ENCODE data around the gene ZNF497. TPM values are rescaled to one million over a fixed set of nuclear protein-coding genes. Genes with fewer than 3 reads are reported as not detected.

Gene ZNF497
- total and polyA plus RNA-seq, 9 of the 15 experiments (the other 6 are each of a cell fraction or from before 2014, with no cell fraction given) = 0.06 to 0.98 (median 0.44) TPM; not detected in 1

DNA sequence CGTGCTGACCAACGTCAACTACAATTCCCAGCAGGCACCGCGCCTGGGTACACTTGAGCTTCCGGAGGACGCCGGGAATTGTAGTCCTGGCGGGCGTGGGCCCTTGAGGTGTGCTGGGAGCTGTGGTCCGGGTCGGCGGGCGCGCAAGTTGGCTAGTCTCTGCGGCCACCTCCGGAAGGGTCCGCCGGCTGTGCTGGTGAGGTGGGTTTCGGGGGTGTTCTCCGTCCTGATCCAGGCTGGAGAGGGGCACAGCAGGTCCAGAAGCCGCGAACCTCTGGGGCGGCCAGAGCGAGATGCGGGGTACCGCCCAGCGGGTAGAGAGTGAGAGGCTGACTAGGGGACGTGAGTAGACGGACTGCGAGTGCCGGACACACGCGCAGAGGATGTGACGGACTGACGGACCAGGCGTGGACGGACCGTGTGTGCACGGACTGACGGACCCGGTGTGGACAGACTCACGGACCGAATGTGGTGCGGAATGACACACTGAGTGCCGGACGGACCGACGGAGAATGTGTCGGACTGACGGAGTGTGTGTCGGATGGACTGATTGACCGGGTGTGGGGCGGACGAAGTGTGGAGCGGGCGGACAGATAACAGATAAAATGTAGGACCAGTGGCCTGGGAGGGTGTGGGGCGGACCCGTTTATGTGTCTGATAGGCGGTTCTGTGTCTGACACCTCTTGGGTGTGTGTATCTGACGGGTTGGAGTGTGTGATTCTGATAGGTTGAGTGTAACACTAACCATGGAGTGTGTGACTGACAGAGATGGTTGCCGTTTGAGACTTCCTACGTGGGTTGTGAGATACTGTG, 35.4 kb downstream of the ZNF497 start, which contains the start of gene ZSCAN22 (continued):
- TF ChIP-seq, protein P1, sequence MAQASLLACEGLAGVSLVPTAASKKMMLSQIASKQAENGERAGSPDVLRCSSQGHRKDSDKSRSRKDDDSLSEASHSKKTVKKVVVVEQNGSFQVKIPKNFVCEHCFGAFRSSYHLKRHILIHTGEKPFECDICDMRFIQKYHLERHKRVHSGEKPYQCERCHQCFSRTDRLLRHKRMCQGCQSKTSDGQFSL (CRISPR knock-in tag; IDR thresholded peaks at IDR 0.05) = peak; percentile 62; the same call in 1 of the 2 replicates
- TF ChIP-seq, protein P1 (tag; IDR thresholded peaks at IDR 0.05) = no peak
- TF ChIP-seq, protein P2, sequence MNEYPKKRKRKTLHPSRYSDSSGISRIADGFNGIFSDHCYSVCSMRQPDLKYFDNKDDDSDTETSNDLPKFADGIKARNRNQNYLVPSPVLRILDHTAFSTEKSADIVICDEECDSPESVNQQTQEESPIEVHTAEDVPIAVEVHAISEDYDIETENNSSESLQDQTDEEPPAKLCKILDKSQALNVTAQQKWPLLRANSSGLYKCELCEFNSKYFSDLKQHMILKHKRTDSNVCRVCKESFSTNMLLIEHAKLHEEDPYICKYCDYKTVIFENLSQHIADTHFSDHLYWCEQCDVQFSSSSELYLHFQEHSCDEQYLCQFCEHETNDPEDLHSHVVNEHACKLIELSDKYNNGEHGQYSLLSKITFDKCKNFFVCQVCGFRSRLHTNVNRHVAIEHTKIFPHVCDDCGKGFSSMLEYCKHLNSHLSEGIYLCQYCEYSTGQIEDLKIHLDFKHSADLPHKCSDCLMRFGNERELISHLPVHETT (CRISPR knock-in tag; conservative IDR thresholded peaks at IDR 0.05 in 1 of 2, IDR thresholded peaks at IDR 0.05 in 1 of 2) = peak in 1 of 2 experiments; percentile 94; a peak in 2 of 4 replicates
- peak; percentile 63; the same call in 1 of the 2 replicates for TF ChIP-seq ZBTB1 (CRISPR knock-in tag; IDR thresholded peaks at IDR 0.05; ENCODE audit: borderline replicate concordance, low read depth)
- peak; percentile 98 for TF ChIP-seq ZEB2 (IDR thresholded peaks at IDR 0.05)
- TF ChIP-seq, protein P3, sequence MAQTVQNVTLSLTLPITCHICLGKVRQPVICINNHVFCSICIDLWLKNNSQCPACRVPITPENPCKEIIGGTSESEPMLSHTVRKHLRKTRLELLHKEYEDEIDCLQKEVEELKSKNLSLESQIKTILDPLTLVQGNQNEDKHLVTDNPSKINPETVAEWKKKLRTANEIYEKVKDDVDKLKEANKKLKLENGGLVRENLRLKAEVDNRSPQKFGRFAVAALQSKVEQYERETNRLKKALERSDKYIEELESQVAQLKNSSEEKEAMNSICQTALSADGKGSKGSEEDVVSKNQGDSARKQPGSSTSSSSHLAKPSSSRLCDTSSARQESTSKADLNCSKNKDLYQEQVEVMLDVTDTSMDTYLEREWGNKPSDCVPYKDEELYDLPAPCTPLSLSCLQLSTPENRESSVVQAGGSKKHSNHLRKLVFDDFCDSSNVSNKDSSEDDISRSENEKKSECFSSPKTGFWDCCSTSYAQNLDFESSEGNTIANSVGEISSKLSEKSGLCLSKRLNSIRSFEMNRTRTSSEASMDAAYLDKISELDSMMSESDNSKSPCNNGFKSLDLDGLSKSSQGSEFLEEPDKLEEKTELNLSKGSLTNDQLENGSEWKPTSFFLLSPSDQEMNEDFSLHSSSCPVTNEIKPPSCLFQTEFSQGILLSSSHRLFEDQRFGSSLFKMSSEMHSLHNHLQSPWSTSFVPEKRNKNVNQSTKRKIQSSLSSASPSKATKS (CRISPR knock-in tag; IDR thresholded peaks at IDR 0.05) = no peak
- TF ChIP-seq, protein P4, sequence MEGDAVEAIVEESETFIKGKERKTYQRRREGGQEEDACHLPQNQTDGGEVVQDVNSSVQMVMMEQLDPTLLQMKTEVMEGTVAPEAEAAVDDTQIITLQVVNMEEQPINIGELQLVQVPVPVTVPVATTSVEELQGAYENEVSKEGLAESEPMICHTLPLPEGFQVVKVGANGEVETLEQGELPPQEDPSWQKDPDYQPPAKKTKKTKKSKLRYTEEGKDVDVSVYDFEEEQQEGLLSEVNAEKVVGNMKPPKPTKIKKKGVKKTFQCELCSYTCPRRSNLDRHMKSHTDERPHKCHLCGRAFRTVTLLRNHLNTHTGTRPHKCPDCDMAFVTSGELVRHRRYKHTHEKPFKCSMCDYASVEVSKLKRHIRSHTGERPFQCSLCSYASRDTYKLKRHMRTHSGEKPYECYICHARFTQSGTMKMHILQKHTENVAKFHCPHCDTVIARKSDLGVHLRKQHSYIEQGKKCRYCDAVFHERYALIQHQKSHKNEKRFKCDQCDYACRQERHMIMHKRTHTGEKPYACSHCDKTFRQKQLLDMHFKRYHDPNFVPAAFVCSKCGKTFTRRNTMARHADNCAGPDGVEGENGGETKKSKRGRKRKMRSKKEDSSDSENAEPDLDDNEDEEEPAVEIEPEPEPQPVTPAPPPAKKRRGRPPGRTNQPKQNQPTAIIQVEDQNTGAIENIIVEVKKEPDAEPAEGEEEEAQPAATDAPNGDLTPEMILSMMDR (IDR thresholded peaks at IDR 0.05 in 2 of 3, conservative IDR thresholded peaks at IDR 0.05 in 1 of 3; ENCODE audit: insufficient read depth in 2 of 3, low read depth in 1 of 3, low read length in 3 of 3) = no peak
- no peak; the same call in 1 of the 2 replicates for TF ChIP-seq XRCC5 (IDR thresholded peaks at IDR 0.05; ENCODE audit: low read depth, low read length)
- TF ChIP-seq ZBTB7A (IDR thresholded peaks at IDR 0.05; ENCODE audit: borderline replicate concordance, control insufficient read depth, low read depth, low read length) = peak; percentile 41; the same call in 1 of the 2 replicates
- no peak for TF ChIP-seq RFX7 (CRISPR knock-in tag; IDR thresholded peaks at IDR 0.05)
- TF ChIP-seq, protein P5, sequence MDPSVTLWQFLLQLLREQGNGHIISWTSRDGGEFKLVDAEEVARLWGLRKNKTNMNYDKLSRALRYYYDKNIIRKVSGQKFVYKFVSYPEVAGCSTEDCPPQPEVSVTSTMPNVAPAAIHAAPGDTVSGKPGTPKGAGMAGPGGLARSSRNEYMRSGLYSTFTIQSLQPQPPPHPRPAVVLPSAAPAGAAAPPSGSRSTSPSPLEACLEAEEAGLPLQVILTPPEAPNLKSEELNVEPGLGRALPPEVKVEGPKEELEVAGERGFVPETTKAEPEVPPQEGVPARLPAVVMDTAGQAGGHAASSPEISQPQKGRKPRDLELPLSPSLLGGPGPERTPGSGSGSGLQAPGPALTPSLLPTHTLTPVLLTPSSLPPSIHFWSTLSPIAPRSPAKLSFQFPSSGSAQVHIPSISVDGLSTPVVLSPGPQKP (CRISPR knock-in tag; IDR thresholded peaks at IDR 0.05) = no peak
- TF ChIP-seq ZNF175 (CRISPR knock-in tag; IDR thresholded peaks at IDR 0.05; ENCODE audit: low read depth) = no peak
- TF ChIP-seq RB1 (IDR thresholded peaks at IDR 0.05; ENCODE audit: low read depth) = peak; percentile 75
- peak; percentile 38; the same call in 1 of the 2 replicates for TF ChIP-seq NFE2 (IDR thresholded peaks at IDR 0.05; ENCODE audit: low read depth)
- TF ChIP-seq RFX5 (IDR thresholded peaks at IDR 0.05; ENCODE audit: low read depth, low read length) = no peak

All from K562 (cell line).